ENCODE results near the gene SUSD5.

The SUSD5 gene

DNA sequence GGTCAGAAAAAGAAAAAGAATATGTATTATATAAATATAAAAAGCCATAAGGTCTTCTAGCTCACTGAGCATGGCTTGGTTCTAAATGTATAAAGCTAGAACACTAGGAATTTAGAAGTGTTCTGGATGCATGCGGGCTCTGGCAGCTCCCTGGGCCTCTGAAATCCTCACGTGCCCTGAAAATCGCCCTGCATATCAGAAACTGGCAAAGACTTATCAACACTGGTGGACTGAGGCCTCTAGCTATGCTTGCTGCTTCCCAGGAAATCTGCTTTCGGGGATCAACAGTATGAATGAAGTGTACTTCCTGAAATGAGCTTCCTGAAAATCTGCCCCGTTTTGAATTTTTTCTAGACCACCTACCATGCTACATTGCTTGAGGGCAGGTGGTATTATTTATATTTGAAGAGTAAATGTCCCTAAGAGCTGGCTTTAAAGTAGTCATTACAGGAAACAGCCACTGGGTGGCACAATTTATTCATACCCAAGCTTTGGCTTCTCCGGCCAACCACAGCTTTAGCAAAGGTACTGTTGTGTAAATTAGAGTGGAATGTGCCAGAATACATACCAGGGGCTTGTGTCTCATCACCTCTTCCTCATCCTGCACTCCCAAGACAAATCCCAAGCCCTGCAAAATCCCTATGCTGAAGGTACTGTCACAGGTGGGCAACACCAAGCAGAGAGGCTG, 87.1 kb downstream of the SUSD5 start:
- TF ChIP-seq, protein P1, sequence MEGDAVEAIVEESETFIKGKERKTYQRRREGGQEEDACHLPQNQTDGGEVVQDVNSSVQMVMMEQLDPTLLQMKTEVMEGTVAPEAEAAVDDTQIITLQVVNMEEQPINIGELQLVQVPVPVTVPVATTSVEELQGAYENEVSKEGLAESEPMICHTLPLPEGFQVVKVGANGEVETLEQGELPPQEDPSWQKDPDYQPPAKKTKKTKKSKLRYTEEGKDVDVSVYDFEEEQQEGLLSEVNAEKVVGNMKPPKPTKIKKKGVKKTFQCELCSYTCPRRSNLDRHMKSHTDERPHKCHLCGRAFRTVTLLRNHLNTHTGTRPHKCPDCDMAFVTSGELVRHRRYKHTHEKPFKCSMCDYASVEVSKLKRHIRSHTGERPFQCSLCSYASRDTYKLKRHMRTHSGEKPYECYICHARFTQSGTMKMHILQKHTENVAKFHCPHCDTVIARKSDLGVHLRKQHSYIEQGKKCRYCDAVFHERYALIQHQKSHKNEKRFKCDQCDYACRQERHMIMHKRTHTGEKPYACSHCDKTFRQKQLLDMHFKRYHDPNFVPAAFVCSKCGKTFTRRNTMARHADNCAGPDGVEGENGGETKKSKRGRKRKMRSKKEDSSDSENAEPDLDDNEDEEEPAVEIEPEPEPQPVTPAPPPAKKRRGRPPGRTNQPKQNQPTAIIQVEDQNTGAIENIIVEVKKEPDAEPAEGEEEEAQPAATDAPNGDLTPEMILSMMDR (IDR thresholded peaks at IDR 0.05; ENCODE audit: extremely low read depth, insufficient read depth, missing control alignments): peak; percentile 59
- in situ Hi-C loops (cut with MboI; ENCODE audit: low pct_unique_long_range_greater_than_20kb, low sequenced_read_pairs, unreplicated experiment): loop anchor here (10.0 to 25.0 kb wide), 2 partner anchors 223 to 656 kb away; partner anchors contain the start of gene PDCD6IP
- DNase-seq (ENCODE audit: low spot score): peak; percentile 72

DNA sequence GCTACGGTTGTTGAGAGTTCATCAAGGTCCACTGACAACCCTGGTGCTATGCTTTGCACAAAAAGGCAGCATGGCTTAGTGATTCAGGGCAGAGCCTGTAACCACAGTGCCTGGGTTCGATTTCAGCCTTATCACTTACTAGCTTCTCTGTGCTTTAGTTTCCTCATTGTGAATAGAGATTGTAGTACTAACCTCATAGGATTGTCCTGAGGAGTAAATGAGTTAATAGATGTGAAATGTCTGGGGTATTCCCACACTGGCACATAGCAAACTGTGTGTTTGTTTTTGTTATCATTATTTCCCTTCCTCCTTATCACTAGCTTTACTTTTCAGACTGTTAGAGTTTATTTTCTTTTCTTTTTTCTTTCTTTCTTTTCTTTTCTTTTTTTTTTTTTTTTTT, 88.5 kb downstream of the SUSD5 start:
- in situ Hi-C loops (cut with MboI; ENCODE audit: low pct_unique_long_range_greater_than_20kb, low sequenced_read_pairs, unreplicated experiment): loop anchor here (10.0 to 25.0 kb wide), 2 partner anchors 225 to 657 kb away; partner anchors contain the start of gene PDCD6IP
- TF ChIP-seq, protein P1 (IDR thresholded peaks at IDR 0.05; ENCODE audit: extremely low read depth, insufficient read depth, missing control alignments): no peak
- no peak for DNase-seq (ENCODE audit: low spot score)

DNA sequence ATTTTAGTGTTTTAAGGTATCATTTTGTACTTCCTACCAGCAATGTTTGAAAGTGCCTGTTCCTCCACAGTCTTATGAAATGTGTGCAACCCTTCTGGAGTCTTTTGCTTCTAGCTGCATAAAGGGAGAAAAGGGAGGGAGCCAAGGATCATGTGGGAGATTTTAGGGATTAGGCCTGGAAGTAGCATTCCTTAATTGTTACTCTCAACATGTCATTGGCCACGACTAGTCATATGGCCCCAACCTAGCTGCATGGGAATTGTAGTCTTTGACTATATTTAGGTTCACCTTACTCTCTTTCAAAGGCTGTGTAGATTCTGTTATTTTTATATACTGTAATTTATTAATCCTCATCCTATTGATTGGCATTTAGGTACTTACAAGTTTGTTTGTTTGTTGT, 89.9 kb downstream of the SUSD5 start:
- TF ChIP-seq, protein P1 (IDR thresholded peaks at IDR 0.05; ENCODE audit: extremely low read depth, insufficient read depth, missing control alignments): no peak
- in situ Hi-C loops (cut with MboI; ENCODE audit: low pct_unique_long_range_greater_than_20kb, low sequenced_read_pairs, unreplicated experiment): loop anchor here (25.0 kb wide), 1 partner anchor 659 kb away; the partner anchor contains the start of gene PDCD6IP
- DNase-seq (ENCODE audit: low spot score): no peak

DNA sequence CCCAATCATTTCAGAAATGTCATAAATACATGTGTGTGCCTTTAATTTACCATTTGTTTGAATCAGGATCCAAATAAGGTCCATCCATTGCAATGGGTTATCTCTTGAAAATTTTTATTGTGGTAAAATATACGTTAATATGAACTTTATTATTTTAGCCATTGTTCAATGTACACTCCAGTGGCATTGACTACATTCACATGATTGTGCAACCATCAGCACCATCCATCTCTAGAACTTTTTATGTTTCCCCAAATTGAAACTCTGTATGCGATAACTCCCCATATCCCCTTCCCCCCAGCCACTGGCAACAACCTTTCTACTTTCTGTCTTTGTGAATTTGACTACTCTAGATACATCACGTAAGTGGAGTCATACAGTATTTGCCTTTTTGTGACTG, 92.8 kb downstream of the SUSD5 start:
- DNase-seq (ENCODE audit: low spot score): no peak
- TF ChIP-seq, protein P1 (IDR thresholded peaks at IDR 0.05; ENCODE audit: extremely low read depth, insufficient read depth, missing control alignments): no peak
- in situ Hi-C loops (cut with MboI; ENCODE audit: low pct_unique_long_range_greater_than_20kb, low sequenced_read_pairs, unreplicated experiment): loop anchor here (25.0 kb wide), 1 partner anchor 661 kb away; the partner anchor contains the start of gene PDCD6IP

DNA sequence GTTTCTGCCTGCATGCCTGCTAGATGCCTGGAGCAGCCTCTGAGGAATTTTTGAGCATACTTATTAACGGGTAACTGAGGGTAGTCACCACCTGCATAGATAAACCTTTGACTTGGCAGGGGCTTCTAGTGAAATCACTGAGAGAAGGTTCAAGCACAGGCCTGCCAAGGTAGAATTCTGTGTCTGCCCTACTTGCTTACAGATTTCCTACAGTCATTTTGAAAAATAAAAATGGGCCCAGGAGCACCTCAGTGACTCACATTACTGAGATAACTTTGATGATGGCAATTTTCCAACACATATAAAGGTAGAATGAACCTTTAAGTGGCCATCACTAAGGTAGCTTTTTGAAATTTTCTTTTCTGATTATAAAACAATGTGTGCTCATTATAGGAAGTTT, 94.0 kb downstream of the SUSD5 start:
- no peak for DNase-seq (ENCODE audit: low spot score)
- TF ChIP-seq, protein P1 (IDR thresholded peaks at IDR 0.05; ENCODE audit: extremely low read depth, insufficient read depth, missing control alignments): no peak
- in situ Hi-C loops (cut with MboI; ENCODE audit: low pct_unique_long_range_greater_than_20kb, low sequenced_read_pairs, unreplicated experiment): loop anchor here (25.0 kb wide), 1 partner anchor 663 kb away; the partner anchor contains the start of gene PDCD6IP

DNA sequence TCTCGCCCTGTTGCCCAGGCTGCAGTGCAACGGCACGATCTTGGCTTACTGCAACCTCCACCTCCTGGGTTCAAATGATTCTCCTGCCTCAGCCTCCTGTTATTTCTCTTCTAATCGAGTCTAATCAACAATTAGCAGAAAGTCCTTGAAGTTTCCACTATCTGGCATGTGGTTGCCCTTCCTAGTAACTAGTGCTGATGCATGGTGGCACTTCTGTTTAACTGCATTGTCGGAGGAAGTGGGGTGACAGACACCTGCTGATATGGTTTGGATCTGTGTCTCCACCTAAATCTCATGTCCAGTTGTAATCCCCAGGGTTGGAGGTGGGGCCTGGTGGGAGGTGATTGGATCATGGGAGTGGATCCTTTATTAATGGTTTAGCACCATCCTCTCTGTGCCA, 95.6 kb downstream of the SUSD5 start:
- in situ Hi-C loops (cut with MboI; ENCODE audit: low pct_unique_long_range_greater_than_20kb, low sequenced_read_pairs, unreplicated experiment): no loop called here
- no peak for DNase-seq (ENCODE audit: low spot score)
- TF ChIP-seq, protein P1 (IDR thresholded peaks at IDR 0.05; ENCODE audit: extremely low read depth, insufficient read depth, missing control alignments): no peak

Data from GM13977 (cell line).